VCaP (cell line): ENCODE data around the gene TBX1.

Source experiments
- H3K27ac ChIP-seq: fragments of 450-650 bp; 2 replicates; pipeline ENCODE4 v1.5.1; 2017
- TF ChIP-seq, protein P1 (sequence below): fragments of 450-650 bp; conservative IDR thresholded peaks from 2 replicates; pipeline ENCODE4 v1.5.1; 2017; ENCODE audit warnings: mild to moderate bottlenecking, moderate library complexity

TBX1 gene

DNA sequence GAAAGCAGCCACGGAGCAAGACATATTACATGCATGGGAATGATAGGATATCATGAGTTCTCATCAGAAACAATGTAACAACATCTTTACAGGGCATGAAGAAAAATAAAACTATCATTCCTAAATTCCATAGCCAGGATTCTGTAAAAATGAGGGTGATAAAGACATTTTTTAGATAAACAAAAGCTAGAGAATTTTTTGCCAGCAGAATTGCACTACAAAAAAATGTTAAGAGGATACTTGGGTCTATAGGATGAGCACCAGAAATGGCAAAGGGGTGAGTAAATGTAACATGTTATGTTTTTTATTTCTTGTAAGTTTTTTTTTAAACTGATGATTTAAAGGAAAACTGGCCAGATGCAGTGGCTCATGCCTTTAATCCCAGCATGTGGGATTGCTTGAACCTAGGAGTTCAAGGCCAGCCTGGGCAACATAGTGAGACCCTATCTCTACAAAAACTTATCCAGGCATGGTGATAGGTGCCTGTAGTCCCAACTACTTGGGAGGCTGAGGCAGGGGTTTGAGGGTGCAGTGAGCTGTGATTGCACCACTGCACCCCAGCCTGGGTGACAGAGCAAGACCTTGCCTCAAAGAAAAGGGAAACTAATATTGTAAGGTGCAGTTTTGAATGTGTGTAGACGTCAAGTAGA, 33.2 kb downstream of the TBX1 start:
- H3K27ac ChIP-seq = no peak overlapping the region
- TF ChIP-seq, protein P1, sequence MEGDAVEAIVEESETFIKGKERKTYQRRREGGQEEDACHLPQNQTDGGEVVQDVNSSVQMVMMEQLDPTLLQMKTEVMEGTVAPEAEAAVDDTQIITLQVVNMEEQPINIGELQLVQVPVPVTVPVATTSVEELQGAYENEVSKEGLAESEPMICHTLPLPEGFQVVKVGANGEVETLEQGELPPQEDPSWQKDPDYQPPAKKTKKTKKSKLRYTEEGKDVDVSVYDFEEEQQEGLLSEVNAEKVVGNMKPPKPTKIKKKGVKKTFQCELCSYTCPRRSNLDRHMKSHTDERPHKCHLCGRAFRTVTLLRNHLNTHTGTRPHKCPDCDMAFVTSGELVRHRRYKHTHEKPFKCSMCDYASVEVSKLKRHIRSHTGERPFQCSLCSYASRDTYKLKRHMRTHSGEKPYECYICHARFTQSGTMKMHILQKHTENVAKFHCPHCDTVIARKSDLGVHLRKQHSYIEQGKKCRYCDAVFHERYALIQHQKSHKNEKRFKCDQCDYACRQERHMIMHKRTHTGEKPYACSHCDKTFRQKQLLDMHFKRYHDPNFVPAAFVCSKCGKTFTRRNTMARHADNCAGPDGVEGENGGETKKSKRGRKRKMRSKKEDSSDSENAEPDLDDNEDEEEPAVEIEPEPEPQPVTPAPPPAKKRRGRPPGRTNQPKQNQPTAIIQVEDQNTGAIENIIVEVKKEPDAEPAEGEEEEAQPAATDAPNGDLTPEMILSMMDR = no peak

DNA sequence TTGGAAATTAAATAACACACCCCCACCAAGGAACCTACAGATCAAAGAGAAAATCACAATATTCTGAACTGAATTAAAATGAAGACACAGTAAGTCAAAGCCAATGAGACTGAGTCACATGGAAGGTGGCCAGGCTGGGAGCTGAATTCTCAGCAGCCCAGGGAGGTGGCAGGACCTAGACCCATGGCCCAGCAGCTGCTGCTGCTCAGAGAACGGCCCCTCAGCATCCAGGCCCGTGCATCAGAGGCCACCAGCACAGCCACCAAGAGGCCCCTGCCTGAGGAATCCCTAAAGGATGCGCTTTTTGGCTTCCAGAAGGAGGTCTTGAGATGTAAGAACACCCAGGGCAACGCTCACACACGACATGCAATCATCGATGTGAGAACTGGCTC, 35.0 kb downstream of the TBX1 start:
- TF ChIP-seq, protein P1 = no peak
- no peak overlapping the region for H3K27ac ChIP-seq

DNA sequence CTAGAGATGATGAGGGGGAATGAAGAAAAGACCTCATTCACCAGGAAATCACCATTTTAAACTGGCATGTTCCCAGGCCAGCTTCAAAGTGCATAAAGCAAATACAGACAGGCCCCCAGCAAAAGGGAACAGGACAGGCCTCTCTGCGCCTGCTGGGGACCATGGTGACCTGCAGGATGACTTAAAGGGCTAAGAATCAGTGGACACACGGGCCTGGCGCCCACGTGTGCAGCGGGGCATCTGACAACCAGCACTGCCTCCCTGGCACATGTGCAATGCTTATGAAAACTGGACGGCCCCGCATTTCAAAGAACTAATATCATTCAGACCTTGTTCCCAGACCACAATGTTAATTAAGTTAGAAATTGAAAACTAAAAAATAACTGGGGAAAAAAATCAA, 35.6 kb downstream of the TBX1 start:
- no peak overlapping the region for H3K27ac ChIP-seq
- TF ChIP-seq, protein P1 = no peak

DNA sequence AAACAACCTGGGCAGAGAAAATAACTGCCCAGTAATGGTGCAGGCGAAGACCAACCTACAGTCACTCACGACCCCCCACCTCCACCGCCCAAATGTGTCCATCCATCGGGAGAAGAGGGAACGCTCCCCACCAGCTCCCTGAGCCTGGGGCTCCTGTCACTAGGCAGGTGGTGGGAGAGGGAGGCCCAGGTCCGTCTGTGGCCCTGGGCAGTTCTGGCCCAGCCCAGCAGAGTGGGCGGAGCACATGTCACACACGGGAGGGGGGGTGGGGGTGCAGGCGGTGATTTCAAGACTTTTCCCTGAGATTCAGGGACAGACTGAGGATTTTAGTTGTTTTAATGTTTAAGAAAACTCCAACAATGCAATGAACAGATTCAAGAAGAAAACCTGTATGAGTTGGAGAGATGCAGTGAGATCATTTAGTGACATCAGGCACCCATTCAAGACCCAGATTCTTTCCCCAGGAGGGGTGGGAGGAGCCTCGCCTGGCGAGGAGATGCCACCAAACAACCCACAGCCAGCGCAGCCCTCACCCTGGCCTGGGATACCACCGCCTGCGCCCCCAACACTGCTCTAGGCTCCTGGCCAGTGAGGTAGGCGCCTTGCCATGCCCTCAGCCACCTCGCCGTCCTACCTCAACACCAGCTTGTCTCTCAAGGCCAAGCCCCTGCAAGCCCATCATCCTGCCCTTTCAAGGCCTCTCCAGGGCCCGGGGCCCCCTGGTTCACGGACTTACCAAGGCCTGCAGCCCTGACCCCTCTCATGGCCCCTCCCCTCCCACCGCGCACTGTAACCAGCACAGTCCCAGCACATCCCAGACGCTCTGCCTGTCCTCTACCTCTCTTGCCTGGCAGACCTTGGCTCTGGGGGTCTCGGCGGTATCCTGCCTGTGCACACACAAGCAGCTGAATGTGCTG, 36.8 kb downstream of the TBX1 start:
- TF ChIP-seq, protein P1 = no peak
- no peak overlapping the region for H3K27ac ChIP-seq

DNA sequence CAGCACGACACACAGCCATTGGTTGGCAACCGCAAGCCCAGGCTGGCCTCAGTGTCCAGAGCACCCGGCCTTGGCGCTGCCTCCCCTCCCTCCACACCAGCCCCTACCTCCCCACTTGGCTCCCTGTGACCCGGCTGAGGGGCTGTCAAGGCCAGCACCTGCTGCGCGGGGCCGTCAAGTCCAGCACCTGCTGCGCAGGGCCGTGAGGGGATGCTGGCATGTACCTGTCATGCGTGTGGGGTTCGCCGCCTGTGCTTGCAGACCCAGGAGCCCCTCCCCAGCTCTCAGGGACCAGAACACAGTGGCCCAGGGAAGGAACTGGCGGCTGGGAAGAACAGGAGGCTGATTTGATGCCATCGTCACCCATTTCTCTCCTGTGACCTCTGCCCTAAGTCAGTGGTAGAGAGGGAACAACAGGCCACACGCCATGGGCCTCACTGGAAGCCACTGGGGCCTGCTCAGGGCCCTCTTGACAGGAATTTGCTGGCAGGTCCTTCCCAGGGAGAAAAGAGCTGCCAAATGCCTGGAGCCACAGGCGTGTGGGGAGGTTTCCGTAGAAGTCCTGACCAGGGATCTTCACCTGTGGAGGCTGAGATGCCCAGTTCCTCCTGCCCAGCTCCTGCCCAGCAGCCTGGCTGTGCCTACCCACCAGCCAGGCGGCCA, 37.6 kb downstream of the TBX1 start:
- no peak overlapping the region for H3K27ac ChIP-seq
- TF ChIP-seq, protein P1 = no peak

DNA sequence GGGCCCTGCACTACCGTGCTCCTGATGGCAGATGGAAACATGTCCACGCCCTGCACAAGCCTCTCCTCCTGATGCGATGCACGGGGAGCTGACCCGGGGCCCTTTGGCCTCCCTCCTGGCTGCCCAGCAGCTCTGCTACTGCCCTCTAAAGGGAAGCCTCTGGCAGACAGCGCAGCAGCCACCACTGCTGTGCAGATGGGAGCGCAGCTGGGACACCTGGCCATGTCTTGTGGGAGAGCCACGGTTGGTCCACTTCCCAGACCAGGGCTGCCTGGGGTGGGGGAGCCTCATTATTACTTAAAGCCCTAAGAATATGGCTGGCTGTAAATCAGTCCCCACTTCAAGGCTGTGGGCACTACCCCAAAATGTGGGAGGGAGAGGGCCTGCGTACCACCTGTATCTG, 38.3 kb downstream of the TBX1 start:
- no peak overlapping the region for H3K27ac ChIP-seq
- TF ChIP-seq, protein P1 = no peak
